ENCODE data around the gene PWWP2B.

PWWP2B gene

GRCh38 chr10:132355297-132355696 is 41.7 kb upstream of the PWWP2B start:
- Histone ChIP-seq H3K9me3 (ENCODE audit: control insufficient read depth, low read length) (no peaks in the 10 kb centered on the region), H3K9ac (ENCODE audit: low read length) (no peak overlapping the region), H3K27me3 (replicated peaks; ENCODE audit: control insufficient read depth, insufficient read depth, low read length) (no peaks in the 10 kb centered on the region), H3K36me3 (ENCODE audit: control insufficient read depth, insufficient read depth, low read length, severe bottlenecking) (peaks cover 4% of the 10 kb centered on the region), H3K4me3 (ENCODE audit: low read length) (no peak overlapping the region), H3K4me1 (ENCODE audit: control insufficient read depth, insufficient read depth, low read length) (peaks cover 8% of the 10 kb centered on the region)
- DNase-seq (ENCODE audit: low read depth), result no peak

GRCh38 chr10:132355754-132356153 is 41.2 kb upstream of the PWWP2B start:
- H3K4me3 ChIP-seq (ENCODE audit: low read length), result no peak overlapping the region
- no peak for DNase-seq (ENCODE audit: low read depth)
- H3K27me3 ChIP-seq (replicated peaks; ENCODE audit: control insufficient read depth, insufficient read depth, low read length), result no peaks in the 10 kb centered on the region

DNA sequence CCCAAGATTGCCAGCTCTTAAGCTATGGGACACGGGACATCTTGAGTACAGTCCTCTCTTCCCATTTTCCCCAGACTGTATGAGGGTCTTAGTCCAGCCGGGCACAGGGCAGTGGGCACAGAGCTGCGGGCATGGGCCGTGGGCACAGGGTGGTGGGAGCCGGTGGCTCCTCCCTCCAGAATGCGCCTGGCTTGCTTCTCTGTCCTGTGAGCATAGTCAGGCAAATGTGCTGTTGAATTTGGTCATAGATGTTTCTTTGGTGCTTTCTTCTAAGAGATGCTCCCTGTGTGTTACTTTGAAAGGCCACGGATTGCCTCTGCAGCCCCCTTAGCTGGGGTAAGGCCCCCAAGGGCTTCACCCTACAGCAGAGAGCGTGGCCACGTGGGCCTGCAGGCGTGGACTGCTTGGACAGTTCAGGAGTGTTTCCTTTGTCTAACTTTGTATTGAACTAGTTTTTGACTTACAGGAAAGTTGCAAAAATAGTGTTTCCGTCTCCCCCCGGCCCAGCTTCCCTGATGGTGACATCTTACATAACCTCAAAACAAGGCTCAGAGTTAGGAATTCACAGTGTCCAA is 40.3 kb upstream of the PWWP2B start:
- H3K9ac ChIP-seq (ENCODE audit: low read length), result no peak overlapping the region
- no peaks in the 10 kb centered on the region for H3K9me3 ChIP-seq (ENCODE audit: control insufficient read depth, low read length)
- H3K4me3 ChIP-seq (ENCODE audit: low read length), result no peak overlapping the region
- no peaks in the 10 kb centered on the region for H3K27me3 ChIP-seq (replicated peaks; ENCODE audit: control insufficient read depth, insufficient read depth, low read length)
- peaks cover 8% of the 10 kb centered on the region for H3K36me3 ChIP-seq (ENCODE audit: control insufficient read depth, insufficient read depth, low read length, severe bottlenecking)
- DNase-seq (ENCODE audit: low read depth), result no peak
- H3K4me1 ChIP-seq (ENCODE audit: control insufficient read depth, insufficient read depth, low read length), result peaks cover 8% of the 10 kb centered on the region

More at GRCh38 chr10:132355754-132356153, 41.2 kb upstream of the PWWP2B start:
- Histone ChIP-seq H3K9me3 (ENCODE audit: control insufficient read depth, low read length) (no peaks in the 10 kb centered on the region), H3K36me3 (ENCODE audit: control insufficient read depth, insufficient read depth, low read length, severe bottlenecking) (peaks cover 4% of the 10 kb centered on the region), H3K9ac (ENCODE audit: low read length) (no peak overlapping the region), H3K4me1 (ENCODE audit: control insufficient read depth, insufficient read depth, low read length) (peaks cover 8% of the 10 kb centered on the region)

GRCh38 chr10:132357286-132358058 is 39.5 kb upstream of the PWWP2B start:
- no peak for DNase-seq (ENCODE audit: low read depth)
- Histone ChIP-seq H3K9ac (ENCODE audit: low read length) (no peak overlapping the region), H3K4me3 (ENCODE audit: low read length) (no peak overlapping the region), H3K36me3 (ENCODE audit: control insufficient read depth, insufficient read depth, low read length, severe bottlenecking) (peaks cover 8% of the 10 kb centered on the region), H3K4me1 (ENCODE audit: control insufficient read depth, insufficient read depth, low read length) (peaks cover 8% of the 10 kb centered on the region), H3K27me3 (replicated peaks; ENCODE audit: control insufficient read depth, insufficient read depth, low read length) (no peaks in the 10 kb centered on the region), H3K9me3 (ENCODE audit: control insufficient read depth, low read length) (no peaks in the 10 kb centered on the region)

DNA sequence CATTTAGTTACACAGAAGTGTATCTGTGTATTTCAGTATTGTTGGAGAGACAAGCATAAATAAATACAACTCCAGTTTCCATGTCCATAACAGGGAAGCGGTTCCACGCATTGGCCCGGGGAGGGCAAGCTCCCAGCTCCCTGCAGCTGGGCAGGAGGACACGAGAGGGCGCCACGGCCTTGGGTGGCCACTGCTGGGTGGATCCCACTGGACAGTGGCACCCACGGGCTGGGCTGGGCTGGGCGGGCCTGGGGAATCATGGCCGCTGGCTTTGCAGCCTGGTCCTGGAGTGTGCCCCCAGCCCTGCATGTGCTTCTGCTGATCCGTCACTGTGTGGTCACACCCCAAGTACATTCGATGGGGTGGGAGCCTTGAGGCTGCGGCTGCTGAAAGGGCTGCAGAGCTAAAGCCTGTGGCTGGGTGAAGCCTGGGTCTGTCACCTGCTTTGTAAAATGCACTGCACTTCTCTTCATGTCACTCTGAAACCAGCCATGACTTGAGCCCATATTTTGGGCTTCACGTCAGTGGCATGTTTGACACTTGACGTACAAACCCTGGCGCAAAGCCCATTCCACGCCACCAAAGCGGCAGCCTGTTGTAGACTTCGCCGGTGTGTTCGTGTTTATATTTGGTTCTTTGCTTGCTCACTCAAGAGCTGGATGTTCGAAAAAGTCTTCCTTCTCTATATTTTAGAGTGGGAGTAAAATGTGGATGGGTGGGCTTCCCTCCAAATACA is 37.5 kb upstream of the PWWP2B start:
- peaks cover 9% of the 10 kb centered on the region for H3K36me3 ChIP-seq (ENCODE audit: control insufficient read depth, insufficient read depth, low read length, severe bottlenecking)
- no peaks in the 10 kb centered on the region for H3K27me3 ChIP-seq (replicated peaks; ENCODE audit: control insufficient read depth, insufficient read depth, low read length)
- peaks cover 8% of the 10 kb centered on the region for H3K4me1 ChIP-seq (ENCODE audit: control insufficient read depth, insufficient read depth, low read length)
- H3K9ac ChIP-seq (ENCODE audit: low read length), result no peak overlapping the region
- no peak overlapping the region for H3K4me3 ChIP-seq (ENCODE audit: low read length)
- DNase-seq (ENCODE audit: low read depth), result no peak
- no peaks in the 10 kb centered on the region for H3K9me3 ChIP-seq (ENCODE audit: control insufficient read depth, low read length)

DNA sequence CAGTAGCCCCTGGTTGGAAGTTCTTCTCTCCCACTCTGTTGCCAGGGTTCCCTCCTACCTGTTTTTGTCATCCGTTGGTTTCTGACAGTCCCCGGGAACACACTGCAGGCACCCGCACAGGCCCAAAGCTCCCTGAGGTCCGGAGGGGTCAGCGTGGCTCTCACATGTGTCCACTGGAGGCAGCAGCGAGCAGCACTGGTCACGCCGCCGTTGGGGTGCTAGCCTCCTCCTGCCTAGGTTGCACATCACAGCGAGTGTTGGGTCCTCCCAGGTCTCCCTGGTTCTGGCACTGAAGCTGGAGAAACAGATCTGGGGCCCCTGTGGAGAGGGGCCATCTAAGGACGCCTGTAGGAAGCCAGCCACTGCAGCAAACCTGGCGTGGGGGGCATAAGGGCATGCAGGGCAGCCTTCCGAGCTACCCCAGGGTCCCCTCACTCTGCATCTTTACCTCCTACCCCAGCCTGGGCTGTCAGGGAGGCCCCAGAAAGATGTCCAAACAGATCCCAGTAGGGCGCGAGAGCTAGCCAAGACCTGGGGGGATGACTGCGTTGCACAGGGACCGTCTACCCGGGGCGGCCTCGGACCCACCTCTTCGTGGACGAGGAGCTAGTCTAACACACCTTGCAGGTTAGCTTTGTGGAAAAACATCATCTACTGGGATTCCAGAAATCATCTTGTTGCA is 36.1 kb upstream of the PWWP2B start:
- H3K9ac ChIP-seq (ENCODE audit: low read length), result no peak overlapping the region
- no peaks in the 10 kb centered on the region for H3K27me3 ChIP-seq (replicated peaks; ENCODE audit: control insufficient read depth, insufficient read depth, low read length)
- peaks cover 11% of the 10 kb centered on the region for H3K36me3 ChIP-seq (ENCODE audit: control insufficient read depth, insufficient read depth, low read length, severe bottlenecking)
- H3K4me1 ChIP-seq (ENCODE audit: control insufficient read depth, insufficient read depth, low read length), result peaks cover 8% of the 10 kb centered on the region
- no peak overlapping the region for H3K4me3 ChIP-seq (ENCODE audit: low read length)
- H3K9me3 ChIP-seq (ENCODE audit: control insufficient read depth, low read length), result no peaks in the 10 kb centered on the region
- DNase-seq (ENCODE audit: low read depth), result peak; percentile 38

- Histone ChIP-seq H3K9ac (ENCODE audit: low read length) (no peak overlapping the region), H3K27me3 (replicated peaks; ENCODE audit: control insufficient read depth, insufficient read depth, low read length) (no peaks in the 10 kb centered on the region), H3K4me3 (ENCODE audit: low read length) (no peak overlapping the region), H3K9me3 (ENCODE audit: control insufficient read depth, low read length) (no peaks in the 10 kb centered on the region), H3K4me1 (ENCODE audit: control insufficient read depth, insufficient read depth, low read length) (peaks cover 8% of the 10 kb centered on the region), H3K36me3 (ENCODE audit: control insufficient read depth, insufficient read depth, low read length, severe bottlenecking) (peaks cover 19% of the 10 kb centered on the region)
- no peak for DNase-seq (ENCODE audit: low read depth)
Observed at GRCh38 chr10:132361581-132362101, 35.4 kb upstream of the PWWP2B start.

- Histone ChIP-seq H3K4me1 (ENCODE audit: control insufficient read depth, insufficient read depth, low read length) (peaks cover 8% of the 10 kb centered on the region), H3K9ac (ENCODE audit: low read length) (no peak overlapping the region), H3K36me3 (ENCODE audit: control insufficient read depth, insufficient read depth, low read length, severe bottlenecking) (peaks cover 19% of the 10 kb centered on the region), H3K27me3 (replicated peaks; ENCODE audit: control insufficient read depth, insufficient read depth, low read length) (no peaks in the 10 kb centered on the region), H3K4me3 (ENCODE audit: low read length) (no peak overlapping the region), H3K9me3 (ENCODE audit: control insufficient read depth, low read length) (no peaks in the 10 kb centered on the region)
- no peak for DNase-seq (ENCODE audit: low read depth)
Observed at GRCh38 chr10:132362151-132362611, 34.8 kb upstream of the PWWP2B start.

DNA sequence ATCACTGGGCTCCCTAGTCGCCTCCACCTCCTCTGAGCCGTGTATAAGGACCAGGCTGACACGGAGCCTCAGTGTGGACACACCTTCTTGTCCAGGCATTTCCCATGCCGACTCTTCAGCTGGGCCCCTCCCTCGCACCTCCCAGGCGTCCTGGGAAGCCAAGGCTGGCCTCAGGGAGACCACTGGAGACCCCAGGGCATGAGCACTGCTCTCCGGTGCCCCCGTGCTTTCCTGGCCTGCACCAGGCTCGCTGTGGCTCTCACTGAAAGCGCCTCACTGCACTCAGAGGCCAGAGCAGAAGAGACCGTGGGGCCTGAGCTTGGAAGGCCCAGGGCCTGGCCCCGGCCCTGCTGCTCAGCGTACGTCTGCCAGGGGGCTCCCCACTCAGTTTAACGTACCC is 33.6 kb upstream of the PWWP2B start:
- Histone ChIP-seq H3K27me3 (replicated peaks; ENCODE audit: control insufficient read depth, insufficient read depth, low read length) (no peaks in the 10 kb centered on the region), H3K36me3 (ENCODE audit: control insufficient read depth, insufficient read depth, low read length, severe bottlenecking) (peaks cover 19% of the 10 kb centered on the region), H3K9ac (ENCODE audit: low read length) (no peak overlapping the region), H3K4me3 (ENCODE audit: low read length) (no peak overlapping the region), H3K9me3 (ENCODE audit: control insufficient read depth, low read length) (no peaks in the 10 kb centered on the region), H3K4me1 (ENCODE audit: control insufficient read depth, insufficient read depth, low read length) (no peaks in the 10 kb centered on the region)
- no peak for DNase-seq (ENCODE audit: low read depth)

GRCh38 chr10:132363921-132364593 is 32.9 kb upstream of the PWWP2B start:
- peak; percentile 10 for DNase-seq (ENCODE audit: low read depth)

More at GRCh38 chr10:132363921-132364593, 32.9 kb upstream of the PWWP2B start:
- no peaks in the 10 kb centered on the region for H3K9me3 ChIP-seq (ENCODE audit: control insufficient read depth, low read length)
- H3K4me1 ChIP-seq (ENCODE audit: control insufficient read depth, insufficient read depth, low read length), result peaks cover 4% of the 10 kb centered on the region
- H3K27me3 ChIP-seq (replicated peaks; ENCODE audit: control insufficient read depth, insufficient read depth, low read length), result no peaks in the 10 kb centered on the region
- H3K36me3 ChIP-seq (ENCODE audit: control insufficient read depth, insufficient read depth, low read length, severe bottlenecking), result peaks cover 19% of the 10 kb centered on the region
- no peak overlapping the region for H3K9ac ChIP-seq (ENCODE audit: low read length)
- H3K4me3 ChIP-seq (ENCODE audit: low read length), result no peak overlapping the region

All from adipocyte (in vitro differentiated cells).